ENCODE results near the gene RPS19BP1.
"Not testable (repeated sequence)": the region's sequence is repeated elsewhere in the genome, so short reads cannot be mapped to it uniquely, and the experiment has no call there.

RPS19BP1 gene

GRCh38 chr22:39510529-39511149, 21.9 kb downstream of the RPS19BP1 start:
- no peak for DNase-seq

GRCh38 chr22:39508393-39508792, 24.2 kb downstream of the RPS19BP1 start:
- no peak for DNase-seq

DNA sequence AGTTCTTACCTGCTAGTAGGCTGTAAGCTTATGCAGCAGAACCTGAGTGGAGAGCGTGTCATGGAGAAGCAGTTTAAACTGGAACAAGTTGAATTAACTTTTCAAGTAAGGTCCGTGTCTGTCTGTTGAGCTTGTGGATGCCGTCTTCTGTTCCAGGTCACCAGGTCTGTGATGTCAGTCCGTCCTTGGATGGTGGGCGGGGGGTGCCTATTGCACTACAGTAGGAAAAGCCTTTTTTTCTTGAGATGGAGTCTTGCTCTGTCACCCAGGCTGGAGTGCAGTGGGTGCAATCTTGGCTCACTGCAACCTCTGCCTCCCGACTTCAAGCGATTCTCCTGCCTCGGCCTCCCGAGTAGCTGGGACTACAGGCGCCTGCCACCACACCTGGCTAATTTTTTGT, 25.5 kb downstream of the RPS19BP1 start:
- DNase-seq: not testable (repeated sequence)

DNA sequence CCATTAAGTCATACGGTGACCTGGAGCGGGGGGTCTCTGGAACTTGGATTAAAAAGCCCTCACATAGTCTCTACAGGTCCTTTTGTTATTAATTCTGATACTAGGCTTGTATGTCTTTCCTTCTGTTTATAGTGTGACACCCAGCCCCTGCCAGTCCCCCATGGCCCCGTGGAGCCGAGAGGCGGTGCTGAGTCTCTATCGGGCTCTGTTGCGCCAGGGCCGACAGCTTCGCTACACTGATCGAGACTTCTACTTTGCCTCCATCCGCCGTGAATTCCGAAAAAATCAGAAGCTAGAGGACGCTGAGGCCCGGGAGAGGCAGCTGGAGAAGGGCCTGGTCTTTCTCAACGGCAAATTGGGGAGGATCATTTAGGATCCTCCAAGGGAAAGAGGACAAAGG, 28.5 kb downstream of the RPS19BP1 start:
- DNase-seq: no peak

- DNase-seq: no peak
These were observed 28.9 kb downstream of the RPS19BP1 start for GRCh38 chr22:39503630-39504029.

DNA sequence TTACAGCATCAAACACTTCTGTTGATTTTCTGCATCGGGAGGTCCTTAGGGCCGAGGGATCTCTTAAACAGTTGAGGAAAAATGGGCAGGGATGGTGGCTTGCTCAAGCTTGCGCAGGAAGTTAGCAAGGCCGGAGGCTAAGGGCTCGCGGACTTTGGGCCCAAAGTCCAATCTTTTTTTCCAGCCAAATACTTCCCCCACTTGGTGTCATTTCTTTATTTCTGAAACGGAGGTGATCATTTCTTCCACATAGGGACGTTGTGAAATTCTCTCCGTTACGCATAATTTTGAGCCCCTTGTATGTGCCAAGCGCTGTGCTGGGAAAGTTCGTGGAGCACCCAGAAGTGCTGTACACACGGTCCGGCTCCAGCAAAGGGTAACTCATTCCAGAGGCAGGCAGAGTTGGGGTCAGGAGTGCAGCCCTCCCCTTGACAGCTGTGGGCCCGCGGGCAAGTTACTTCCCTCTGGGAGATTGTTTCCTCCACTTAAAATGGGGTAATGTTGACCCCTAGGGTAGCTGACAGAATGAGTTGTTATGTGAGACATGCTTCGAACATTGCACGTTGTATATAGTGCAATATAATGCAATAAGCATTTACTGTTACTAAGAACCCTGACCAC, 29.6 kb downstream of the RPS19BP1 start:
- DNase-seq: no peak

DNA sequence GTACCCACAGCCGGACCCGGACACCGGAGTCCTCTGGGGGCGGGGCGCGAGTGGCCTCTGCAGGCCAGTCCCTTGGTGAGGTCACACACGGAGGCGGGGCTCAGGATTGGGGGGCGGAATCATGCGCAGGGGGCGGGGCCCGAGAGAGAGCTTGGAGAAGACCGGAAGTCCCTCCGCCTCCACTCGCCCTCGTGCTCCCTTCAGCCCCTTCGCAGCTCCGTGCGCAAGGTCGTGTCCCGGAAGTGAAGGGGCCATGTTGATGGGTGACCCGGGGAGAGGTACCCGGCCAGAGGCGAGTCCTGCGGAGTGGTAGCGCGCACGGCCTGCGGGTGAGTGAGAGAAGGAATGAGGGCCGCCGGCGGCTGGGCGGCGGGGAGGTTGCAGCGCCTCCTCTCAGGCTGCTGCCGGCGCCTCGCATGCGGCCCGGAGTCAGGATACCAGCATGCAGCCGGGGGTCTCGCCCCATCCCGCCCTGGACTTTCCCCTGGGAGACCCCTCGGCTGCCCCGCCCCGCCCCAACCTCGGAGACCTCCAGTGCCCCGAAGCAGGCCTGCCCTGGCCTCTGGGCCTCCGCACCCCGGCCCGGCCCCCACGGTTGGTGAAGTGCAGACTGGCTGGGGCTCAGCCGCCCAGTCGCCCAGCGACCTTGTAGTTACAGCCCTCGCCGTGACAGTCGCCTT, 30.3 kb downstream of the RPS19BP1 start, which contains the start of gene MIEF1:
Gene MIEF1, plus strand, starts transcription at position 182 of the 680 bp plus-strand sequence. CDS start 9,005 bp downstream, outside the sequence.
- DNase-seq: peak; percentile 95

GRCh38 chr22:39501644-39502108, 30.9 kb downstream of the RPS19BP1 start:
- DNase-seq: no peak

- DNase-seq: no peak
These were observed 32.4 kb downstream of the RPS19BP1 start for GRCh38 chr22:39500101-39500500.

DNA sequence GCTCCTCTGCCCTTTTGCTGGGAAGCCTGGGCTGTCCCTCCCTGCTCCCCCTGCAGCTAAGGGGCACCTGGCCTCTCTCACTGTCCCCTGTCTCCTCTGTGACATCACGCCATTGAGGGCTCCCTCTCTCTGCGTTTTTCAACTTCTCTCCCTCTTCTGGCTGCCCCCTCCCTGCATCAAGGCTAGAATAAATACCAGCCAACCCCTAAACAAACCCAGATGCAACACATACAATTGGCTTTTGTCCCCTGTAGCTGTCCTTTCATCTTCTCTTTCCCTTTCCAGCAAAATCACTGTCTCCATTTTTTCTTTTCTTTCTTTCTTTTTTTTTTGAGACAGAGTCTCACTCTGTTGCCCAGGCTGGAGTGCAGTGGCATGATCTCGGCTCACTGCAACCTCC, 33.7 kb downstream of the RPS19BP1 start:
- DNase-seq: no peak

DNA sequence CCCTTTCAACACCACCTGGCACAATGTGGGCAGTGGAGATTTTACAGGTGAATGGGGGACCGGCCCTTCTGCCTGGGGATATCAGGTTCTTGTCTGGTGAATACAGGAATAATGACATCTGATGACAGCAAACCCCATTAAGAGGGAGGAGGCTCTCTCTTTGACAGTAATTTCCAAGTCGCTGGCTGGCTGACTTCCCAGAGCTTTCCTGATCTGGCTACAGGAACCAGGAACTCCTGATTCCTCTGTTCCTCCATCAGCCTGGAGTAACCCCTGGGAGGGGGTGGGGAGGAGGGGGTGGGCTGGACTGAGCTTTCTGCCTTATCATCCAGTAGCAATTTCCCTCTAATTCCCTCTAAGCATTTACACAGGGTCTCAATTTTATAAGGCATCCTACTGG, 34.2 kb downstream of the RPS19BP1 start:
- DNase-seq: peak; percentile 24

DNA sequence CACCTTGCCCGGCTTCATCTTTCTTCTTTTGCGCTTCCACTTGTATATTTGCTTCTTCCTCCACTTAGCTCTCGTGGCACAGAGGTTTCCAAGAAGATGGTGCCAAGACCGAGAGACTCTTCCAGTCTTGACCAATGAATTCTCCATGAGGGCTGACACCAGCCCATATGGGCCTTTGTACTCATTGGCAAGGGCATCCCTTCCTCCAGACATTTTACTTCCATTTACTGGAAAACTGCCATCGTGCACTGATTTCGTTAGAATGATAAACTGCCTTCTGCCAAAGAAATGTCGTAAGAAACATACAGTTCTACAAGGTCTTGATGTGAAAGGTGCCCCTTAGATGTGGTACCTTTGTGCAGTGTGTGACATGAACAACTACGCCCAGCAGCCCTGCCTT, 35.1 kb downstream of the RPS19BP1 start:
- DNase-seq: no peak

- DNase-seq: peak; percentile 68
These were observed 36.3 kb downstream of the RPS19BP1 start for GRCh38 chr22:39496131-39496838.

DNA sequence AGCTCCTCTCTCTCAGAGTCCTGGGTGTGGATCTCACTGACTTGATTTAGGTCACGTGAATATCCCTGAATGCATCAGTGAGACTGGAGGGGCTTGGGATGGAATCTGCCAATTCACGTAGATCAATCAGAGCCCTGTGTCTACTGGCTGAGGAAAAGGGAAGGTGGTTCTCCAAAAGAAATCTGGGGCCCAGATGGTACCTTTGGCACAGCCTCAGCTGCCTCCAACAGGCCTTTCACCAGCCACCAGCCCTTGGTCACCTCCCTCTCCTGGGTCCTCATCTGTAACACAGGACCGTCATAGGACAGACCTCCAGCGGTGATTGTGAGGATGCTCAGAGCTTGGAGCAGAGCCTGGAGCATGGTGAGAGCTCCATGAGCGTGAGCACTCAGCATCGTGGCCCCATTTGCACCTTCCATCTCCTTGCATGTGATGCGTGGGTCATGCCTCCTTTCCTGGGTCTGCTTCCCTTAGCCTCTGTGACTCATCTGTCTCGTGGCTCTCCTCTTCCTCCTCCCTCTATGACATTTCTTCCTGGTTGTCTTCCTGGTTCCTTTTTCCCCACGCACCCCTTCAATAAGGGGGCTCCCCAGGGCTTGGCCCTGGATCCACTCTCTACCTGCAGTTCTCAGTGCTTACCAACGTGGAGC, 38.0 kb downstream of the RPS19BP1 start:
- DNase-seq: no peak

DNA sequence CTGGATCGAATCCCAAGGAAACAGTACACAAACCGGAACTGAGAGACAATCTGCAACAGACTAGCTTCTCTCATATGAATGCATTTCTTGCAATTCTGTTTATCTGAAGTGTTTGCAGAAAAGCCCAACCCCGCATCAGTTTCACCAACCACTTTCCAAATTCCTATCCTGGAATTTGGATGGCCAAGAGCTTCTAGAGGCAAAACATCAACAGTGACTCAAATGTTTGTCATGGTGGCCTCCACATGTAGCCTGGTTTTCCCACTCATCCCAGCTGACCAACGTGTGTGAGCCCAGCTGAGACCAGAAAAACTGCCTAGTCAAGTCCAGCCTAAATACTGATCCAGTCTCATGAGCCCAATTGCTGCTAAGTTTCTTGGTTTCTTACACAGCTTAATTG, 38.8 kb downstream of the RPS19BP1 start:
- no peak for DNase-seq

- no peak for DNase-seq
These were observed 40.4 kb downstream of the RPS19BP1 start for GRCh38 chr22:39492186-39492585.

- no peak for DNase-seq
These were observed 40.9 kb downstream of the RPS19BP1 start for GRCh38 chr22:39491696-39492095.

DNA sequence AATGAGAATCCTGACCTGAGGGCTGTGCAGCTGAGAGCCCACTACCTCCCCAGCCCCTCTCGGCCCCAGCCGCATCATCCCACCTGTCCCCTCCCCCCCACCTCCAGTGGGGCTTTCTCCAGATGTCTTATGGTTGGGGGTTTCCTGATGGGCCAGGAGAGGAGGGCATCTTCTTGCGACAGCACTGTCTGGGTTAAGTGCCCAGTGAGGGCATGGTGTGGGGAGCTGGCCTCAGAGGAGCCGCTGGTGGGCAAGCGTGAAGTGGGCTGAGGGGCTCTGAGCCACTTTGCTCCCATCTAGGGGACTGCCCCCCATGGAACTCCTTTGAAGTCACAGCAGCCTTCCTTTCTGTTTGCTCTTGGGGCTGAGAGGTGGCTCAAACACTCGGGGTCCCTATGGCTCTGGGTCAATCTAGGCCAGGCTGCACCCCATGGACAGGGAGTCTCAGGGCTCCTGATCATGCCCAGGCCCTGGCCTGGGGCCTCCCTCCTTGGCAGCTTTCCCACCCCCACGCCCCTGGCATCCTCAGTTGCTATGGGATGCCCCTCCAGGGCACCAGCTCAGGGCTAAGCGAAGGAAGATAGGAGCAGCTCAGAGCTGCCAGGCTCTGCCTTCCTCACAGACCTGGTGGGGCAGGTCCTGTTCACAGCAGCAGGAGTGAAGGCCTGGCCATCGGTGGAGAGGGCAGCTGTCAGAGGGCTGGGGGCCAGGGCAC, 41.4 kb downstream of the RPS19BP1 start:
- DNase-seq: no peak

DNA sequence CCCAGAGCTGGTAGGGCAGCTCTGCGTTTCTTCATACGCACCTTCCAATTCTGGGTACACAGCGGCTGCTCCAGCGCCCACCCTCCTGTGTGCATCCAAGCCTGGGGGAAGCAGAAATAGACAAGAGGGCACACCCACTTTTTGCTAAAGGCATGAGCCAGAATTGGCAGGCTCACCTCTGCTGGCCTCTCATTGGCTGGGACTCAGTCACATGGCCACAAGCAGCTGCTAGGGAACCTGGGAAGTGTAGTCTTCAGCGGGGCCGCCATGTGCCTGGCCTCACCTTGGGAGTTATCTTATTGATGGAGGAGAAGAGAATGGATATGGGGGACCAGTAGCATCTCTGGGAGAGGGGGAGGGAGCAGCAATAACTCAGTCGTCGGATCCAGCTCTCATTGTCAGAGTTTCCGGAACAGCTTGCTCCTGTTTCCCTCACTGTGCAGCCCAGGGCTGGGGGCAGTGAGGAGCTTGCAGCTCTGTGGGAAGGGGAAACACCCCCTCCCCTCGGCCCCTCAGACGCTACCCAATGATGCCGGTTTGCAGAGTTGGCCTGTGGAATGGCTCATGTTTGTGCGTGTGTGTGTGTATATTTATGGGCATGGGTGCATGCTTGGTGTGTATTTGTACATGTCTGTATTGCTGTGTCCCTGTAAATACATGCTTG, 42.3 kb downstream of the RPS19BP1 start:
- DNase-seq: peak; percentile 79

DNA sequence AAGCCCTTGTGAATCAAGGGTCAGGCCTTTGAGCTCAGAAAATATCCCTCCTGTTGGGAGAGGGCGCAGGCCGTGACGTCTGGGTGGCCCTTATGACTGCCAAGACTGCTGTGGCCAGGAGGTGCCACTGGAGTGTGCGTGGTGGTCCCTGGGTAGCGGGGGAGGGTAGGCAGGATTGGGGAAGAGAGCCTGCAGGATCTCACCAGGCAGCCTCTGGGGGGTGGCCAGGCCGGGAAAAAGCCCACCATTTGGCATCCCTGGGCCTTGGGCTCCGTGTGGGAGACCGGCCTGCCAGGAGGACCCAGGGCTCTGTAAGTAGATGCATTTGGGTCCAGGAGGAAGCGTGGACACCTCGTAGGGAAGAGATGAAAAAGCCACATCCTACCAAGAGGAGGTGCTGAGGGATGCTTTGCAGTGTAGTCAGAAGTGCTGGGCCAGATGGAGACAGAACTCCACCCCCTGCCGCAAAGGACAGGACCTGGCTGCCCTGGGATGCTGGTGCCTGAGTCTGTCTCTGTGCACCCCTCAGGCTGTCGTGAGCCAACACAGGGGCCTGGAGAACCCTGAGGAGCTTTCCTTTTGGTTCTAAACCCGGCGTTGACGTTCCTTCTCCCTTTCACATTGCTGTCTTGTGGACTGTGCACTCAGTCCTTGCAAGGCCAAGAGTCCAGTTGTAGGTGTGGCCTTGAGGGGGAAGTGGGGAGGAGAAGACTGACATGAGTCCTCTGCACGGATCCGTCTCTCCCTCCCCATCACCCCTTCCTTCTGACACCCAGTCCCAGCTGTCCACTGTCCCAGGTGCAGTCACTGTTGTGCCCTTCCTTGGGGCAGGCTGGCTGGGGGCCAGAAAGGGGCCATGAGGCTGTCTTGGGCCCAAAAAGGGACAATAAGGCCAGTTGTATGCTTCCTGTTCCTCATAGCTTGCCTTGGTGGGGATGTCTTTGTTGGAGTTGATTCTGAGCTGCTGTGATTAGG, 43.2 kb downstream of the RPS19BP1 start:
- no peak for DNase-seq
